ENCODE data around the gene STOX2. TPM values are rescaled to one million over a fixed set of nuclear protein-coding genes. Genes with fewer than 3 reads are reported as not detected.

STOX2 gene
- total and polyA plus RNA-seq, 4 donors = 1.8 to 27.5 (median 8.6) TPM

DNA sequence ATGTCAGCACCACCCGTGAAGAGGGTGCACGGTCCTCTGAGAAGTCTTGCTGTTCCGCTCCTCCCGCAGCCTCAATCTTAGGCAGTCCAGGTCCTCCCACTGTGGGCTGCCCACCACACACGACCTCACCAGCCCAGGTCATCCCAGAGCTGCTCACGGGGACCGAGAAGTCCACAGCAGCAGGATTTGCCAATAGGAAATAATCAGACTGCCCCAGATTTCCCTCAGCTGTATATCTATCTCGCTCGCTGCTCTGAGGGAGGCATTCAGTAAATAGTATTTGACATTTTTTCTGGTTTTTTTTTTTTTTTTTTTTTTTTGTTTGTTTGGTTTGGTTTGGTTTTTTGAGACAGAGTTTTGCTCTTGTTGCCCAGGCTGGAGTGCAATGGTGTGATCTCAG is 83.8 kb downstream of the STOX2 start:
- no peak overlapping the region for H3K9ac ChIP-seq (ENCODE audit: insufficient read depth in 1 of 2, low read length in 2 of 2)
- no peak for ATAC-seq (ENCODE audit: insufficient read depth, low FRiP score)
- DNase-seq = no peak

DNA sequence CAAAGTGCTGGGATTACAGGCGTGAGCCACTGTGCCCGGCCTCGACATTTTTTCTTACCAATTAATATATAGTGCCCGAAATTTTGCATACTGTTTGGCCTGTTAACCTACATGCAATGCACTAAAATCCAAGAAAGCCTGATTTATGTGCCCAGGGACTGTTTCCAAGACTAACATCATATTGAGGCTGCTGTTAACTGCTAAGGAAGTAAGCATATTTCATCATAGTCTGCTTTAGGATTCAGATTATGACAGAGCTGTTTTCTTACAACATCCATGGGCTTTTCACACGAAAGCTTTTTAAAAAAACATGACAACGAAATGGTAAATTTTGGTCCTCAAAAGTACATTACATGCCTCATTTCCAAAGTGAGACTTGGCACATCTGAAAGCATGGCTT is 84.4 kb downstream of the STOX2 start:
- H3K4me3 ChIP-seq = no peak overlapping the region
- H3K9me3 ChIP-seq (ENCODE audit: control insufficient read depth in 4 of 4, insufficient read depth in 3 of 4, low read length in 3 of 4) = no peaks in the 10 kb centered on the region
- no peak for ATAC-seq (ENCODE audit: insufficient read depth, low FRiP score)
- H3K27ac ChIP-seq (ENCODE audit: low read depth in 1 of 2, low read length in 1 of 2) = no peak overlapping the region
- peaks cover 0 to 41% (median 7%) of the 10 kb centered on the region in 5 donors for H3K4me1 ChIP-seq (ENCODE audit: control insufficient read depth in 5 of 5, insufficient read depth in 5 of 5, low read length in 5 of 5)
- peak in 2 of 3 donors; percentile 65 to 86 for DNase-seq
- H3K27me3 ChIP-seq (ENCODE audit: control insufficient read depth in 3 of 3, insufficient read depth in 3 of 3, low read length in 2 of 3) = no peaks in the 10 kb centered on the region
- TF ChIP-seq, protein P1, sequence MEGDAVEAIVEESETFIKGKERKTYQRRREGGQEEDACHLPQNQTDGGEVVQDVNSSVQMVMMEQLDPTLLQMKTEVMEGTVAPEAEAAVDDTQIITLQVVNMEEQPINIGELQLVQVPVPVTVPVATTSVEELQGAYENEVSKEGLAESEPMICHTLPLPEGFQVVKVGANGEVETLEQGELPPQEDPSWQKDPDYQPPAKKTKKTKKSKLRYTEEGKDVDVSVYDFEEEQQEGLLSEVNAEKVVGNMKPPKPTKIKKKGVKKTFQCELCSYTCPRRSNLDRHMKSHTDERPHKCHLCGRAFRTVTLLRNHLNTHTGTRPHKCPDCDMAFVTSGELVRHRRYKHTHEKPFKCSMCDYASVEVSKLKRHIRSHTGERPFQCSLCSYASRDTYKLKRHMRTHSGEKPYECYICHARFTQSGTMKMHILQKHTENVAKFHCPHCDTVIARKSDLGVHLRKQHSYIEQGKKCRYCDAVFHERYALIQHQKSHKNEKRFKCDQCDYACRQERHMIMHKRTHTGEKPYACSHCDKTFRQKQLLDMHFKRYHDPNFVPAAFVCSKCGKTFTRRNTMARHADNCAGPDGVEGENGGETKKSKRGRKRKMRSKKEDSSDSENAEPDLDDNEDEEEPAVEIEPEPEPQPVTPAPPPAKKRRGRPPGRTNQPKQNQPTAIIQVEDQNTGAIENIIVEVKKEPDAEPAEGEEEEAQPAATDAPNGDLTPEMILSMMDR (IDR thresholded peaks at IDR 0.05; ENCODE audit: control extremely low read depth, extremely low read depth) = no peak
- H3K9ac ChIP-seq (ENCODE audit: insufficient read depth in 1 of 2, low read length in 2 of 2) = no peak overlapping the region
- no peaks in the 10 kb centered on the region for H3K36me3 ChIP-seq (ENCODE audit: control insufficient read depth in 4 of 4, insufficient read depth in 4 of 4, low read length in 4 of 4)
- 58 to 61% methylated on average over 6 of the region's 6 CpGs for WGBS, 2 donors

More for the DNA sequence above, 83.8 kb downstream of the STOX2 start:
- no peaks in the 10 kb centered on the region for H3K27me3 ChIP-seq (ENCODE audit: control insufficient read depth in 3 of 3, insufficient read depth in 3 of 3, low read length in 2 of 3)
- H3K27ac ChIP-seq (ENCODE audit: low read depth in 1 of 2, low read length in 1 of 2) = peak overlapping the region; percentile 2 to 79
- H3K36me3 ChIP-seq (ENCODE audit: control insufficient read depth in 4 of 4, insufficient read depth in 4 of 4, low read length in 4 of 4) = no peaks in the 10 kb centered on the region
- H3K4me3 ChIP-seq = no peak overlapping the region
- H3K9me3 ChIP-seq (ENCODE audit: control insufficient read depth in 4 of 4, insufficient read depth in 3 of 4, low read length in 3 of 4) = no peaks in the 10 kb centered on the region
- H3K4me1 ChIP-seq (ENCODE audit: control insufficient read depth in 5 of 5, insufficient read depth in 5 of 5, low read length in 5 of 5) = peaks cover 0 to 42% (median 7%) of the 10 kb centered on the region in 5 donors
- 51 to 69% methylated on average over 9 of the region's 9 CpGs for WGBS, 2 donors
- TF ChIP-seq, protein P1 (IDR thresholded peaks at IDR 0.05; ENCODE audit: control extremely low read depth, extremely low read depth) = no peak

DNA sequence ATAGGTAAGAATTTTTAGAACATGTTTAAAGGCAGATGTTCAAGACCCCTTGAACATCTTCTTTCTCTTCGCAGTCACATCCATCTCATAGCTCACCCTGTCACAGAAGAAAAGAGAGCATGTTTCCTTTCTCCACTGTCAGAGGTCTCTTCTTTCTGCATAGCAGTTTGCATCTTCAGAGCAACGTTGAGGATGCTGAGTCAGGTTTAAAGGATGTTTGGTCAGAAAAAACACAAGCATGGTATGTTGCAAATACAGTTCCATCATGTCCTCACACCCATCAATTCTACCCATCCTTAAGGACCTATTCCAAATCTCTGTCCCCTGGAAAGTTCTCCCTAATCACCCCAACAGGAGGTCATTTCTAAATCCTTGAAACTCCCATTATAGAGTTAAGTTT is 84.8 kb downstream of the STOX2 start:
- no peak overlapping the region for H3K4me3 ChIP-seq
- TF ChIP-seq, protein P1 (IDR thresholded peaks at IDR 0.05; ENCODE audit: control extremely low read depth, extremely low read depth) = no peak
- no peaks in the 10 kb centered on the region for H3K36me3 ChIP-seq (ENCODE audit: control insufficient read depth in 4 of 4, insufficient read depth in 4 of 4, low read length in 4 of 4)
- DNase-seq = no peak
- no peak overlapping the region for H3K27ac ChIP-seq (ENCODE audit: low read depth in 1 of 2, low read length in 1 of 2)
- H3K27me3 ChIP-seq (ENCODE audit: control insufficient read depth in 3 of 3, insufficient read depth in 3 of 3, low read length in 2 of 3) = no peaks in the 10 kb centered on the region
- H3K9me3 ChIP-seq (ENCODE audit: control insufficient read depth in 4 of 4, insufficient read depth in 3 of 4, low read length in 3 of 4) = no peaks in the 10 kb centered on the region
- H3K9ac ChIP-seq (ENCODE audit: insufficient read depth in 1 of 2, low read length in 2 of 2) = no peak overlapping the region
- WGBS, 2 donors = 59 to 63% methylated on average over 2 of the region's 2 CpGs
- ATAC-seq (ENCODE audit: insufficient read depth, low FRiP score) = no peak
- peaks cover 0 to 36% (median 7%) of the 10 kb centered on the region in 5 donors for H3K4me1 ChIP-seq (ENCODE audit: control insufficient read depth in 5 of 5, insufficient read depth in 5 of 5, low read length in 5 of 5)

DNA sequence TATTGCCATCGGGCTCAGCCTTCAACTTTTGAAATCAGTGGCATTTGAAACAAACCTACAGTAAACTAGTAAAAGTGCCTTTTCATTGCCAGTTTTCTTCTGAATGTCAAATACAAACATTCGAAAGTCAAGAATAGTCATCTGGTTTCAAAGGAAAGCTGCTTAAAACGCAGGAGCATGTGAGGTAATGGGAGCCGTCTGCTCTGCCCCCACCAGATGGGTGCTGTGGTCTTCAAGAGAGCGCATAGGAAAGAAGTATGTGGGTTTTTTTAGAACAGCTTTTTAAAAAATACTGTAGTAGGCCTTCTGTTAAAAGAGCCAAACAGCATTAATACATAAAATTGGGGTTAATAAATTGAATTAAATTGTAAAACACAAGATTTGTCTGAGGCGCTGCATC is 88.6 kb downstream of the STOX2 start:
- 86 to 90% methylated on average over 6 of the region's 6 CpGs for WGBS, 2 donors
- H3K4me1 ChIP-seq (ENCODE audit: control insufficient read depth in 5 of 5, insufficient read depth in 5 of 5, low read length in 5 of 5) = peaks cover 0 to 21% (median 5%) of the 10 kb centered on the region in 5 donors
- DNase-seq (peak in 1 of 3 donors; percentile 49), ATAC-seq (ENCODE audit: insufficient read depth, low FRiP score) (no peak)
- H3K36me3 ChIP-seq (ENCODE audit: control insufficient read depth in 4 of 4, insufficient read depth in 4 of 4, low read length in 4 of 4) = no peaks in the 10 kb centered on the region
- peaks cover 0 to 2% (median 0%) of the 10 kb centered on the region in 4 donors for H3K9me3 ChIP-seq (ENCODE audit: control insufficient read depth in 4 of 4, insufficient read depth in 3 of 4, low read length in 3 of 4)
- H3K27ac ChIP-seq (ENCODE audit: low read depth in 1 of 2, low read length in 1 of 2) = no peak overlapping the region
- TF ChIP-seq, protein P1 (IDR thresholded peaks at IDR 0.05; ENCODE audit: control extremely low read depth, extremely low read depth) = no peak
- H3K27me3 ChIP-seq (ENCODE audit: control insufficient read depth in 3 of 3, insufficient read depth in 3 of 3, low read length in 2 of 3) = no peaks in the 10 kb centered on the region
- H3K9ac ChIP-seq (ENCODE audit: insufficient read depth in 1 of 2, low read length in 2 of 2) = no peak overlapping the region
- no peak overlapping the region for H3K4me3 ChIP-seq

Data from lung (tissue), 12 donors.